Panc1 (cell line): ENCODE measurements around the gene MFAP5. TPM values are rescaled to one million over a fixed set of nuclear protein-coding genes. Genes with fewer than 3 reads are reported as not detected.

Experiments
- ATAC-seq: fragments of 200-7000 bp; cut with Tn5 transposase; 2 replicates; pipeline ENCODE4 v1.9.1; 2020; ENCODE audit warnings: mild to moderate bottlenecking, moderate library complexity
- BruUV-seq: library from RNA; stranded (reverse); fragments of 400-500 nt; replicated peaks from 2 replicates; lab custom pipeline; 2021; lab: Mats Ljungman, UMichigan
- CTCF ChIA-PET: fragments of 300-600 bp; sonication (Branson Sonifier 250); formaldehyde crosslinking; loops from one replicate; lab custom pipeline; 2022; ENCODE audit warnings: antibody characterized with exemption; lab: Charles Lee
- POLR2A ChIA-PET: fragments of 300-600 bp; sonication (Branson Sonifier 250); formaldehyde crosslinking; loops from one replicate; lab custom pipeline; 2022; ENCODE audit warnings: antibody characterized with exemption; lab: Charles Lee
- DNase-seq: peaks from one replicate; pipeline ENCODE4 v3.0.0-alpha.2; 2010; ENCODE audit warnings: low read depth, low spot score
- H3K27ac ChIP-seq: 2 replicates; pipeline ENCODE4 v1.5.1; 2011; ENCODE audit warnings: mild to moderate bottlenecking, low read length, inconsistent platforms
- H3K27me3 ChIP-seq: fragments of 200-500 bp; sonication (Bioruptor generic); 2 replicates; pipeline ENCODE4 v1.6.0; 2014; ENCODE audit warnings: low read length, inconsistent platforms; ENCODE audit not compliant: control insufficient read depth, insufficient read depth
- H3K36me3 ChIP-seq: fragments of 200-500 bp; sonication (Bioruptor generic); 2 replicates; pipeline ENCODE4 v1.5.1; 2014; ENCODE audit warnings: inconsistent platforms, mild to moderate bottlenecking, low read length, moderate library complexity; ENCODE audit not compliant: control insufficient read depth, insufficient read depth
- H3K4me1 ChIP-seq: 2 replicates; pipeline ENCODE4 v1.5.1; 2011; ENCODE audit warnings: inconsistent platforms, mild to moderate bottlenecking, low read length, moderate library complexity; ENCODE audit not compliant: control insufficient read depth, insufficient read depth
- H3K4me3 ChIP-seq, 2 experiments: 2 replicates each; pipeline ENCODE4 v1.5.1; 2011 to 2012; ENCODE audit warnings: low read depth in 2 of 2, low read length in 2 of 2, mild to moderate bottlenecking in 2 of 2, inconsistent platforms in 1 of 2, moderate library complexity in 1 of 2
- H3K9me3 ChIP-seq: fragments of 200-500 bp; sonication (Bioruptor generic); 2 replicates; pipeline ENCODE4 v1.5.1; 2014; ENCODE audit warnings: low read depth, mild to moderate bottlenecking, inconsistent platforms, low read length, moderate library complexity; ENCODE audit not compliant: control insufficient read depth, insufficient read depth
- CTCF ChIP-seq: fragments of 450-650 bp; IDR thresholded peaks from 2 replicates; pipeline ENCODE4 v1.5.1; 2017; ENCODE audit warnings: mild to moderate bottlenecking
- POLR2AphosphoS5 ChIP-seq: IDR thresholded peaks from 2 replicates; pipeline ENCODE4 v1.6.1; 2012; ENCODE audit warnings: mild to moderate bottlenecking, low read depth, low read length, moderate library complexity
- REST ChIP-seq, 2 experiments: IDR thresholded peaks; 2 replicates each; pipeline ENCODE4 v1.6.1; 2011 to 2012; ENCODE audit warnings: low read depth in 2 of 2, control low read depth in 1 of 2, low read length in 1 of 2, mild to moderate bottlenecking in 1 of 2, moderate library complexity in 1 of 2; ENCODE audit not compliant: insufficient read depth in 1 of 2
- SIN3A ChIP-seq: IDR thresholded peaks from 2 replicates; pipeline ENCODE4 v1.6.1; 2012; ENCODE audit warnings: low read depth, mild to moderate bottlenecking, low read length, moderate library complexity, borderline replicate concordance; ENCODE audit not compliant: insufficient read depth
- TCF7L2 ChIP-seq: IDR thresholded peaks from 2 replicates; pipeline ENCODE4 v1.6.1; 2011; ENCODE audit warnings: mild to moderate bottlenecking, low read depth, low read length, inconsistent platforms
- in situ Hi-C: cut with HindIII; loops from 2 replicates; pipeline ENCODE4 v1.10.0; 2016; ENCODE audit warnings: low sequenced_read_pairs, low pct_unique_long_range_greater_than_20kb
- intact Hi-C: fragments of 100-400 bp; cut with micrococcal nuclease; formaldehyde crosslinking; loops from one replicate; pipeline ENCODE4 v1.10.0; 2022; ENCODE audit not compliant: unreplicated experiment
- total RNA-seq: library from RNA; stranded (reverse); gene quantifications from one replicate; pipeline ENCODE4 v1.2.1, GENCODE V29; 2021; ENCODE audit not compliant: unreplicated experiment

The MFAP5 gene
- total RNA-seq, 1 experiment from 2014 or later, result not detected

- no peak for TF ChIP-seq REST (IDR thresholded peaks at IDR 0.05; ENCODE audit: insufficient read depth in 1 of 2, low read depth in 2 of 2, low read length in 1 of 2)
- TF ChIP-seq POLR2AphosphoS5, result no peak
- no peak for TF ChIP-seq SIN3A
- TF ChIP-seq TCF7L2, result no peak
- TF ChIP-seq CTCF, result no peak; the same call in 1 of the 2 replicates
- no peaks in the 10 kb centered on the region for H3K4me1 ChIP-seq
- no peaks in the 10 kb centered on the region for H3K36me3 ChIP-seq
- ChIA-PET CTCF (interaction anchor here (1.5 kb wide), 1 partner anchor 210 kb away, joined by 6 read pairs; no protein-coding TSS in a partner anchor), POLR2A (no interaction called here)
- BruUV-seq, result no TSS peak
- H3K4me3 ChIP-seq, result no peak overlapping the region
- no peak for DNase-seq
- H3K27me3 ChIP-seq, result no peaks in the 10 kb centered on the region
- no peak for ATAC-seq
- H3K9me3 ChIP-seq, result no peaks in the 10 kb centered on the region
- in situ Hi-C loops, result no loop called here
- no peak overlapping the region for H3K27ac ChIP-seq
- intact Hi-C loops, result loop anchor here (2.0 to 10.0 kb wide), 2 partner anchors 210 to 364 kb away; no protein-coding TSS in a partner anchor
Measured at GRCh38 chr12:8680533-8680932, 17.9 kb upstream of the MFAP5 start.

- no peaks in the 10 kb centered on the region for H3K27me3 ChIP-seq
- no peak for DNase-seq
- no peak for ATAC-seq
- BruUV-seq, result no TSS peak
- no peaks in the 10 kb centered on the region for H3K9me3 ChIP-seq
- no peaks in the 10 kb centered on the region for H3K4me1 ChIP-seq
- in situ Hi-C loops (no loop called here), intact Hi-C loops (no loop called here)
- CTCF ChIA-PET, result no interaction called here
- H3K27ac ChIP-seq, result no peak overlapping the region
- H3K36me3 ChIP-seq, result no peaks in the 10 kb centered on the region
- TF ChIP-seq REST (IDR thresholded peaks at IDR 0.05; ENCODE audit: insufficient read depth in 1 of 2, low read depth in 2 of 2, low read length in 1 of 2), result no peak
- TF ChIP-seq TCF7L2, result no peak
- TF ChIP-seq POLR2AphosphoS5, result no peak
- no peak for TF ChIP-seq SIN3A
- no peak for TF ChIP-seq CTCF
- POLR2A ChIA-PET, result no interaction called here
- no peak overlapping the region for H3K4me3 ChIP-seq
Measured at GRCh38 chr12:8678661-8679111, 16.1 kb upstream of the MFAP5 start.
